Stimulated activated CD8-positive, alpha-beta memory T cell treated with anti-CD3 and anti-CD28 coated beads, Interleukin-12 subunit alpha, Interleukin-12 subunit beta, amount 100 ng/mL, for 4 hours (primary cell): ENCODE data around the gene MYO5A.
"Not testable (repeated sequence)": the region's sequence is repeated elsewhere in the genome, so short reads cannot be mapped to it uniquely, and the experiment has no call there.

Source experiments
- DNase-seq: peaks from one replicate; pipeline ENCODE4 v3.0.0-alpha.2; 2020; ENCODE audit warnings: low read depth

MYO5A gene

DNA sequence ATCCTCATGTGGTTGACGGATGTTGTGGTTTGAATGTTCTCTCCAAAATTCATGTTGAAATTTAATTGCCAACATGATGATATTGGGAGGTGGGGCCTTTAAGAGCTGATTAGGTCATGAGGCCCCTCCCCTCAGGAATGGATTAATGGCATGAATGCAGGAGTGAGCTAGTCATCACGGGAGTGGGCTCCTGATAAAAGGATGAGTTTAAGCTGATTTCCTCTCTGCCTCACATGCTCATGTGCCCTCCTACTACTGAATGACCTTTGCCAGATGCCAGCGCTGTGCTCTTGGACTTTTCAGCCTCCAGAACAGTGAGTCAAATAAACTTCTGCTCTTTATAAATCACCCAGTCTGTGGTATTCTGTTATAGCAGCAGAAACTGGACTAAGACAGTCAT, 111.2 kb downstream of the MYO5A start:
- DNase-seq = no peak

DNA sequence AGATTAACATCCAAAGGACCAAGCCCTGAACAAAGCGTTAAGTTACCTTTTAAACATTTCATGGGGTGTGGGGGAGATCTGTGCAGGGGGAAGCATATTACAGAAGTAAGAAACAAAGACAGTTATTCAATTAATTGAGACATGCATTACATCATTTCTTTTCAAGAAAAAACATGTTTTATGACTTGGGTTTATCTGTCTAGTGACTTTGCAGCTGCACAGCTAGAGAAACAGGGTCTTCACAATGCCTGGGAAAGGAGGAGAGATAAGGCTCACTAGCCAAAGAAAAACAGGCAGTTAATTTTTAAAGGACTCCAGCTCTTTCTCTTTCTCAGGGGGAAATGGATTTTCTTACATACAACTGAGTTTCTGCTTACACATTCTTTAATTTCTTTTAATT, 112.1 kb downstream of the MYO5A start:
- not testable (repeated sequence) for DNase-seq

DNA sequence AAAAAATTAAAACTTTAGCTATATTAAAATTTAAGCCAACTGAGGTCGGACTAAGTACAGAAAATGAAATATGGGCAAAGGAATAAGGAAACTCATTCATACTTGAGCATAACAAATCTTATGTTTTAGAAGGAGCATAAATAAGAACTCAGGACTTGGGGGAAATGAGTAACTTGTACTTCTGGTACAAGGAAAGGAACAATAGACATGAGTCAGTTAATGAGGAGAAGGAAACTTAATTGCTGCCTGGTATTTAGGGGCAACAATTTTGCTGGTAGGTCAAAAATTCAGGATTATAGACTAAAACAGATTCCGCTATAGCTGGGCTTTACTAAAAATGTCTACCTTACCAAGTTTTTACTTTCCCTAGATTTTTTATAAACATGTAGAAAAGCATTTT, 113.1 kb downstream of the MYO5A start:
- no peak for DNase-seq

DNA sequence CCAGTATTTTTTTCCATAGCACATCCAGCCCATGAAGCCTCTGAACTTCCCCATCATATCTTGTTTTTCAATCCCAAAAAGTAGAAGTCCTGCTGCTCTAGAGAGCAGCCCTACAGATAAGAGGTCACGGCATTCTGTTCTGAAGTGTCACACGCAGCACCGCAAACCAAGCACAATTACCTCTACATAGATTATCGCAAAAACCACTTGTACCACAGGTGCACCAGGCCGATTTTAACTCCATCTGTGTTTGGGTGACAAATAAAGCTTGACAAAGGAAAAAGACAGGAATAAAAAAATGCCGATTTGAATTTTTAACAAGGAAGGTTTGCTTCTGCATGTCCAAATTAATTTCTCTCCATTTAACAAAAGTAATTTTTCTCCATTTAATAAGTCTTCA, 113.7 kb downstream of the MYO5A start:
- DNase-seq = no peak

DNA sequence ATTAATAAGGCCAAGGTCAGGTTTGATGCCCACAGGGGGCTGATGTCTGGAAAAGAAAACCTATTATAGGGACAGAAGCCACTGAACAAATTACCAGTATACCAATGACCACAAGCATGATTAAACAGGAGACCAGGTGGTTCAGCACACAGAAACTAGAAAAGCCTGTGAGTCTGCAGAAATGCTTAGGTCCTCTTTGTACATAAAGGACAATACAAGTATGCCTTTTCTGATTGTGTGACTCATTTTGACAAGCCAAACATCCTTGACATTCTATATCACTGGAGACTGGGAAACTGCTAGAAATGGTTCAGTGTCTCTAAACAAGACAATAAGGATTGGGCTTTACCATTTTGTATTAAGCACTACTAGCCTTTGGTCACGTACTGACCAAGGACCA, 119.9 kb downstream of the MYO5A start:
- no peak for DNase-seq

DNA sequence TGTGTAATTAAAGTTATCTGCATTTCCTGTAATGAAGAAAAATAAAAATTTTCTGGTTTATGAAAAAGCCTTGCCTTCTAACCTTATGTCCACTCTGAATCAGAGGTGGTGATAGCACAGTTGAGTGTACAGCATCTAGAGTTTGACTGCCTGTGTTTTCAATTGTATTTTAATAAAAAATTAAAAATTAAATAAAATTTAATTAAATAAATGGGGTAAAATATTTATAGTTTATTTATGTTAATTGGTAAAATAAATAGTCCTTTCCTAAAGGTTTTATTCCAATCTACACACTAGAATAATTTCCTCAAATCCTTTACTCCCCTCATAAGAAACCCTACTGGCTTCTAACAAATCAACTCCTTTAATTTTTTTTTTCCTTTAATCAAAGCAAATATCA, 121.3 kb downstream of the MYO5A start:
- DNase-seq = no peak

DNA sequence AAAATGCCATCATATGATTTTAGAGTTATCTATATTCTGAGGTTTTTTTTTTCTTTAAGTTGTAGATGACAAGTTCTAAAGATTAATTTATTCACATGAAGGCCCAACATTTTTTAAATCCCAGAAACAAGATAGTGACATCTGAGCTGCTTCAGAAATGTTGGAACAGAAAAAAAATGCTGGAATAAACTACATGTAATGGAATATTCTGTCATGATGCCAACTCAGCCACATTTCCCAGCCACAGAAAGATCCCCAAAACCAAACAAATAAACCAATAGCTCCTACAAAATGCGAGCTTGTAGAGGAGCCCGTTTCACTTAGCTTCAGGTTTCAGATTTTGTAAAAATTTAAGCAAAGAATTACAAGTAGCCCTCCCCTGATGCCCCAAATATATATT, 122.1 kb downstream of the MYO5A start:
- no peak for DNase-seq

DNA sequence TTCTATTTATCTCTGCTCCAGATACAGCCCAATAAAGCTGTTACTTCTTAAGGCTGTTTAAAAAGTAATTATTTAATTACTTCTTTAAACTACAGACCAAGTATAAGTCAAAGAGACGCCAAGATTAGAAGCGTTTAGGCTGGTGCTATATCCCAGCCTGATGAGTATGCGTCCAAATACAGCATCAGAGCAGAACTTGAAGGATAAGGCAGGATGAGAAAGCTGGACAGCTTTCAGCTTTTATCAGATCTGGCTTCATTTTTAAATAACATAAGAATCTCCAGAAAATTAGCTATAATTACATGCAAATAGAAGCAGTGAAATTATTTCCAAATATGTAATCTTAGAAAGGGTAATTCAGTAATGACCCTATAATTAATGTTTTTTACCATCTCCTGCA, 122.8 kb downstream of the MYO5A start:
- DNase-seq = no peak

DNA sequence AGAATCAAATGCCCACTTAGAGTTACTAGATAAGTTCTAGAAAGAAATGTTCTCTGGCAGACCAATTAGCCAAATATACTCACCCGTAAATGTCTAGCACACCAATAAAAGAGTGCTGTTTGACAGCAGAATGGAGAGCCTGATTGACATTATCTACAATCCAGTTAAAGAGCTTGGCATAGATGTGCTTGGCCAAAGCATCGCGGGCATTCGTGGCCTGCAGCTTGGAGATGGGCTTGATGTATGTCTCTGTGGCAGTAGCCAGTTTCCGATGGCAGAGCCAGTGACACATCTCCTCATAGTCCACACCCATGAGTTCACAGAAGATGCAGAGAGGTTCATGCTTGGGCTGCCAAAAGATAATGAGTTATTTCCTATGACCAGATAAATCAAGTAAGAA, 131.6 kb downstream of the MYO5A start:
- no peak for DNase-seq

DNA sequence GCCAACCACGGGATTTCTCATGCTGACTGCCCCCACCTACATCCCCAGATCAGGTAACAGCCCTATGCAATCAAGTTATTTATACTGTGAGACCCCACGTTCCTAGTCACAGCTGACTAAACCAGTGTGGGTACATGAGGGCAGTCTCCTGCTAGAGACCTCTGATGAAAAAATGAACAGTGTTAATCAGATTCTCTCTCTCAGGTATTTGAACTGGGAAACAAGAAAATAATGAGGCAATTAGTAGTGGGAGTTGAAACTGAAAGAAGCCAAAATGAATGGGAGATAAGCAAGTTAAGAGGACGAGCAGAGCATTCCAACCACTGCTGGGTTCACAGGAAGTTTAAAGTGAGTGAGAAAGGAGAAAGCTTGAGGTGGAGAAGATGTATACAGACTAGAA, 134.6 kb downstream of the MYO5A start:
- DNase-seq = no peak

DNA sequence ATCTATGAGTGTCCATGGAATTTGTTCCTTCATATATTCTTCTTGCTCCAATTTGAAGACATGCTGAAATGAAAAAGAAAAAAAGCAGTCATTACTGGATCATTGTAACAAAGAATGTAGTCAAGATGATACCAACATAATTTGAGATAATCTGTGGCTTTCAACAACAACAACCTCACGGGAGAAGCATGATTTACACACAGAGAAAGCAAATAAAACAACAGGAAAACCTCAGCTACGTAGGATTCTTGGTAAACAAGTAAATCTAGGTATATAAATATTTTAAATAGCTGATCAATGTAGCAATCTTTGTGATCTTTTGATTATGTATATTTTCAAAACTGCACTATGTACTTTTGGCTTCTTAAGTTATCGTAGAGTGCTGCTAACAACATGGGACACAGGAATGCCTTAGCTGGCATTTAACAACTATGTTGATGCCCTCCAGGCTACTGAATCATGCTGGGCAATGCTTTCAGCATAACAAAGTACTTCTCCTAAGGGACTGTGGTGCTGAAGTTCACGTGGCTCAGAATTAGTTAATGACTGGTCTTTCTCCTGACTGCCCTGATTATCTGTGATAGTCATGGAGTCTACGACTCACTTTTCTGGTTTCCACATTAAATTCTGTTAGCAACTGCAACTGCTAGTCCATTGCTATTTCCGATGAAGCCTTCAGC, 136.5 kb downstream of the MYO5A start:
- no peak for DNase-seq

DNA sequence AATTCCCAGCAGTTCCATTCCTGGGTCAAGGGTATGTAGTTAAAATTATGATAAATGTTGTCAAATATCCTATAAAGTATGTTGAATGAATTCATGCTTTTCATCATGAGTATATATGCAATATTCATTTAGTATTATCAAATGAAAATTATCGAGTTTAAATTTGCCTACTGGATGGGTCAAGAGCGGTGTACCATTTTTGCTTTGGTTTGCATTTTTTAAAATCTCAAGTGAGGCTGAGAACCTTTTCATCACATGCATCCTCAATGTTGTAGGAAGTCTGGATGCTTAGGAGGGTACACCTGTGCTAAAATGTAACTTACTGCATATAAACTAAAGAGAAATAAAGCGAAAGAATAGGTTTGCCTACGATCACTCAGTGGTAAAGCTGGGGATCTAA, 137.6 kb downstream of the MYO5A start:
- DNase-seq = no peak

DNA sequence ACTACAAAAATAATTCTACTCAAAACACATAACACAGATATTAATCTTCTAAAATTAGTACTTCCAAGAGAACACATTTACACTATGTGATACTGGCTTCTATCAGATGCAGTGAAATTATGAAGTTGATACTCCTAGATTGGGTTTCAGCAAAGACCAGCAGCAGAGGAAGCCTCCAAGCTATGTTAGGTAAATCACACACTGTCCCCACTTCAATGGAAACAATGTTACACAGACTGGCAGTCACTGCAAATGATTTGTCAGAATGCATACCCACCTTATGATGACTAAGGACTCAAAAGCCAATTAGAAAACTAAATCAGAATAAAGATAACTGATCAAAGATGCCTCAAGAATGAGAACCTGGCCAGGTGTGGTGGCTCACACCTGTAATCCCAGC, 143.0 kb downstream of the MYO5A start:
- DNase-seq = no peak

DNA sequence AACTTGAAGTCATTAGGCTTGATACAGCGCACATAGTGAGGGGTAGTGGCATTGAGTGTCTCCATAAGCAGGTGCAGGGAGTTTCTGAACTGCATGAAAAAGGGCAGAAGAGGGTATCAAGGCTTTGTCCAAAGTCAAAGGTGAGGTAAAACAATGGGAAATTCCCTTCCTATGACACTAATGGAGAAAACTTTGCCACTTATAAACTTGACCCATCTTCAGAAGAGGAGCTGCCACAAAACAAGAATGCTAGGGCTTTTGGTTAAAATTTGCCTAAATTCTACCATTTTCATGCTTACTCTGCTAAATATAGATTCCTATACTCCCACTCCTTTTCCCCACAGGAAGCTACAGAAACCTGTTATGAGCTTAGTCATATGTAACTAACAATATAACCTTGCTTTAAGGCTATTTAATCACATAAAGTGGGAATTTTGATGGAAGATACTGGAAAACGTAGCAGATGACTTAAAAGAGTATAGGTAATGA, 145.5 kb downstream of the MYO5A start:
- no peak for DNase-seq

DNA sequence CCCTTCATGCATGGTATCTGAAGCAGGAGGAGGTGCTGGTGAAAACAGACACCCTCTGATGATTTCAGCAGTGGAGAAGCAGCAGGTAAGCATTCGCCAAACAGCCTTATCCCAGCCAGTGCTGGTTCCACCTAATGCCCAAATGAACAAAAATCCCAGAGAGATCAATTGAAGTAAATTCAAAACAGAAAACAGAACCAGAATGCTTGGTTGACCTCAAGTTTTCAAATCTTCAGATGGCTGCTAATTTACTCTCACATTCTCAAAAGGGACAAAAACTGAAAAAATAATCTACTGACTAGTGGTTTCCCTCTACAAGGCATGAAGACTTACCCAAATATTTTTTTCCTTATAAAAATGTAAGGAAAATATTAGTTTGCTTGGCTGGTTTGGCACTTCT, 146.0 kb downstream of the MYO5A start:
- no peak for DNase-seq

DNA sequence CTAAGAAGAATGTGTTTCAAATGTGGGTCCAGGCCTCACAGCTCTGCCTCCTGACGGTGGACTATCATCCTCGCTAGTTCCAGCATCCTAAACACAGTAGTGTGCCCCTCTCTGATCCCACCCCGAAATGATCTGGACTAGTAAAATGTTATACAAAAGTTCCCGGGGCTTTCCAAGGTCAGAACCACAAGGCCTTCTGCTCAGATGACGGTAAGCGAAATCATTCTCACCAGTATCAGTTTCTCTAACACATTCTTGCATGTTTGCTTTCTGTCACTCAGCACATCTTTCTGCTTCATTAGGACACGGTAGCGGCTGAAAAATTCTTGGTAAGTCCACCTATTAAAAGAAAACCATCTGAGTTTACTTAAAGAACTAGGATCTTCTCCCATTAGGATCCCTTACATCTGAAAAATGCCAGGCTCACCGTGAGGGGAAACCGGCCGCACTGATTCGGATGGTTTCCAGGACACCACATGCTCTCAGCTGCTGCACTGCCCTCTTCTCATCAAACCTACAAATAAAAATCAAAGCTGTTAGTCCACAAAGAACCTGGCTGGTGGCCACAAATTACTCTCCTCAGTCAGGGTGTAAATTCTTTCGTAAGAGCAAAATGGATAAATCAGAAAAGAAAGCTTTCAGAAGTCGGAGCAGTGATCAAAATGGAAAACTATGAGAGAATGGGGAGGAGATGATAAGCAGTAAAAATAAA, 149.1 kb downstream of the MYO5A start:
- DNase-seq = no peak

DNA sequence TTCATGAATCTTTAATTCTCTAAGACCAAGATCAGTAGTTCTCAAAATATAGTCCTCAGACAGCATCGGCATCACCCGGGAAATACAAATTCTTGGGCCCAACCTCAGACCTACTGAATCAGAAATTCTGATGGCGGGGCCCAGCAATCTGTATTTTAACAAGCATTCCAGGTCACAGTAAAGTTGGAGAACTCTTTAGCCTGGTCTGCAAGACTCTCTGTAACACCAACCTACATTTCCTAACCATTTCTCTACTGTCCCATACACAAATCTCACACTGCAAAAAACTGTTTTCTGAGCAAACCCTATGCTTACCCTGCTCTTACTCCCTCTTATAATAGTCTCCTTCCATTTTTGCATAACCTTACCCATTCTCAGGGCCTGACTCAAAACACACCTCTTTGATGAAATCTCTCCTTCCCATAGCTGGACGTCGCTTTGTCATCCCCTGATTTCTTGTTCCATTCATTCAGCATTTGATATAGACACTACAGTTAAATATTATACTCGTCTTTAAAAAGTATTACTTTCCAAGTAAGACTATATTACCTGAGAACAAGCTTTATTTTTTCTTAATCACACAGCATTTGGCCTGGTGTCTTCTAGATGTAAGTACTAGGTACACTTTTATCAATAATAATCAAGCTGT, 149.8 kb downstream of the MYO5A start:
- DNase-seq = no peak

DNA sequence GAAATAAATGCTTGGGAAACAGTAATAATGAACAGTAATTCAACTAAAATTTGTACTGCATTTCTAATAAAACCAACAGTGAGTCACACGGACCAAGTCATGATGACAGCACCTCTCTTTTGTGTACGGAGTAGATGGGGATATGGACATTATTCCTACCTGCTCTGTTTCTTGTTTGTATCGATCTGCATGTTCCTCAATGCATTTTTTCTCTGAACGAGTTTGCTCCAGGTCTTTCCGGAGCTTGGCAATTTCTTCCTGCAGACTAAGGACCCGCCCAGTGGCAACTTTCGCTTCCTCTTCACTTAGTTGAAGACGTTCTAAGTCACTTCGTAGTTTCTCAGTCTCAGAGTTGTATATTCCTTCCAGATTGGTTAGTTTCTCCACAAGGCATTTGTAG, 158.7 kb downstream of the MYO5A start:
- DNase-seq = no peak

DNA sequence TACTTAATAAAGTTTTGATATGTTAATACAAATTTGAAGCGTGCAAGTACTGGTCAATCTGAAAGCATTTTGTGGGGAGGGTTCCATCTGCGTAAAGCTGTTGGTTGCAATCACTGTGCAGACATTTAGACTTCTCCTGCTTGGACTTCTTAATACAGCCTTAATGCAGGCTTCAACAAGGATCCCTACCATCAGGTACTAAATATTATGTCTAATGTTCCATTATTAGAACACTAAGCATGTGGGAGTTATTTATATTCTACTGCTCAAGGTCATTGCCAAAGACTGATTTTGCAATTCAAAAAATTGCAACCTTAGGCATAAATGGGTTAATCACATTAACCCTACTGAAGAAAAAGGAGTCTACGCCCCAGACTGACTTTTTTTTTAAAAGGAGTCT, 159.2 kb downstream of the MYO5A start:
- no peak for DNase-seq

DNA sequence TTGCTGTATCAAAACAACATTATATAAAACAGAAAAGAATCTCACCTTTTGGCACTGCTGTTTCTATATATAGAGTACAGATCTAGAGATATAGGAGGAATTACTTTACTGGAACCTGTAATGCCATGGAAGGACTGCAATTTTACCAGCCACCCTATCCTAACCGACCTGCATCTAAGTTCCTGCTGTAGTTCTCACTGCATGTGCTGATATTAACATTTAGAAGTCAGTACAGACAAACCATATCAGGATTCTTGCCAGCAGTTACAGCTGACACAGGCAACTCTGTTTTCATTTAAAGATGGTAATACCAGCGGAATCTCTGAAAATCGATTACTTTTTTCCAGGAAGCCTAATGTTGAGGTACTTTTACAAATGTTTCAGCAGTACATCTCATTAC, 159.7 kb downstream of the MYO5A start:
- no peak for DNase-seq

DNA sequence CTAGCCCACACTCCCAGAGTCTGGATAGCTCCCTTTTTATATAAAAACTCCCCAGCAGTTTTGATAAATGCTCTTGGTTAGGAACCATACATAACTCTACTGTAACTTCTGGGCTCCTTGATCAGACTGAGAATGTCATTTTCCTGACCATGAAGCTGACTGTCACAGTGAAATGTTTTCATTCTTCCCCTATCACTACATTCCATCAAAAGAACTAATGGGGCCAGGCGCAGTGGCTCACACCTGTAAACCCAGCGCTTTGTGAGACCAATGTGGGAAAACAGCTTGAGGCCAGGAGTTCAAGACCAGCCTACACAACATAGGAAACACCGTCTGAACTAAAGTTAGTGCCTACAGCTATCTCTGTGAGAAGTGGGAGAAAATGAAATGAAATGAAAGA, 160.3 kb downstream of the MYO5A start:
- DNase-seq = no peak

DNA sequence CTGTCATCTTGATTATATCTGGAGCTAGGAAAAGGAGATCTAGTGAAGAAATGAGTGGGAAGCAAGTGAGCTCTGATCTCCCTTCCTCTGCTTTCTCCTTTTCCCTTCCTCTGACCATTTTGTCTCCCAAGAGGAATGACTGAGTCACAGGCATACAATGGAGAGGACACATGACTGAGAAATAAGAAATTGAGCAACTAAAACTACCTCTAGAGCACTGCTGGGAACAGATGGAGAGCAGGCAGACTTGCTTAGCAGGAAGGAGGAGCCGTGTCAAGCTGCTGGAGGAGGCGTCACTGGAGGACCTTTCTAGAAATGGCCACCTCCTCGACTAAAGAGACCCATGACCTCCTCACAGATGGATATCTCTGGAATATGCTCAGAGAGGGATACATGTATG, 166.2 kb downstream of the MYO5A start:
- DNase-seq = no peak

DNA sequence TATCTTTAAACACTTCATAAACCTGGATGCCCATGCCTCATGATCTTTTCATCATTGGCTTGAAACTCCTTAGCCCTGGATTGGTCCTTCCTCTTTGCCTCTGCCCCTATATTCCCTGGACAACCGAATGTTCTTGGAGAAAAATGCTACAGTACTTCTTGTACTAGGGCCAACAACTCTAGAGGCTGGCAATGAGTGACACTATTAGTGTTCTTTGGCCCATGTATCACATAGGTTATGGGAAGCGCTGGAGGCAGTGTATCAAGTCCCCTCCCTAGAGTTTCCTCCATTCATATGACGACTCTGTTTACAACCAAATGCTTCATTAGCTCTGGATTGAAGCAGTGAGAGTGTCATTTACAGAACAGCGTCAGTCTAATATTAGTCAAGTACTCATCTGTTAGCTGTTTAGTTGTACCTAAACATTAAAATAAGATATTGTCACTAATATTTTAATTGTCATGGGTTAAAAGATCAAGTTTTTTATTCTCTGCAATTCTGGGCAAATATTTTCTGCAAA, 166.6 kb downstream of the MYO5A start:
- no peak for DNase-seq
